GM18498 (cell line): ENCODE measurements around the gene SLF2.

Experiments
- ATAC-seq: cut with Tn5 transposase; IDR thresholded peaks from one replicate; pipeline ENCODE4 v1.9.1; 2021; ENCODE audit warnings: mild to moderate bottlenecking, moderate library complexity; ENCODE audit not compliant: unreplicated experiment

The SLF2 gene

GRCh38 chr10:100998991-100999741, 86.4 kb downstream of the SLF2 start:
- peak; percentile 58 for ATAC-seq

GRCh38 chr10:100999742-101000126, 87.0 kb downstream of the SLF2 start, which contains the start of gene LZTS2:
Gene LZTS2, plus strand, starts transcription at chr10:100999808. Its CDS starts 2,731 bp downstream, at chr10:101002539.
- ATAC-seq, result no peak

- ATAC-seq, result no peak
Observed at GRCh38 chr10:101000127-101000914, 87.6 kb downstream of the SLF2 start.

GRCh38 chr10:101000915-101001658, 88.3 kb downstream of the SLF2 start:
- no peak for ATAC-seq

GRCh38 chr10:101001659-101002035, 88.9 kb downstream of the SLF2 start:
- no peak for ATAC-seq

- ATAC-seq, result no peak
Observed at GRCh38 chr10:101002456-101002855, 89.7 kb downstream of the SLF2 start.

- no peak for ATAC-seq
Observed at GRCh38 chr10:101003639-101004206, 91.0 kb downstream of the SLF2 start.

- ATAC-seq, result no peak
Observed at GRCh38 chr10:101005361-101005760, 92.6 kb downstream of the SLF2 start.

- no peak for ATAC-seq
Observed at GRCh38 chr10:101005869-101006567, 93.3 kb downstream of the SLF2 start.

- ATAC-seq, result no peak
Observed at GRCh38 chr10:101006593-101007098, 93.9 kb downstream of the SLF2 start.

GRCh38 chr10:101007099-101007711, 94.4 kb downstream of the SLF2 start:
- ATAC-seq, result no peak

- no peak for ATAC-seq
Observed at GRCh38 chr10:101007915-101008822, 95.4 kb downstream of the SLF2 start.

- no peak for ATAC-seq
Observed at GRCh38 chr10:101008823-101009423, 96.2 kb downstream of the SLF2 start.

- no peak for ATAC-seq
Observed at GRCh38 chr10:101010329-101010728, 97.6 kb downstream of the SLF2 start.

GRCh38 chr10:101011517-101012423, 99.0 kb downstream of the SLF2 start:
- ATAC-seq, result no peak

- peak; percentile 83 for ATAC-seq
Observed at GRCh38 chr10:101012525-101013364, 100.0 kb downstream of the SLF2 start.
